Glutamatergic neuron (in vitro differentiated cells): ENCODE data around the gene DNAH2. TPM values are rescaled to one million over a fixed set of nuclear protein-coding genes. Genes with fewer than 3 reads are reported as not detected.

Experiments used
- DNase-seq: peaks from one replicate; pipeline ENCODE4 v3.0.0; 2022
- H3K27ac Mint-ChIP-seq: one replicate; pipeline ENCODE4 v1.8.0; 2020; ENCODE audit warnings: mild to moderate bottlenecking, mixed read lengths, inconsistent platforms; ENCODE audit not compliant: unreplicated experiment
- H3K27me3 Mint-ChIP-seq: one replicate; pipeline ENCODE4 v1.8.0; 2020; ENCODE audit warnings: mild to moderate bottlenecking, moderate library complexity, mixed read lengths, inconsistent platforms; ENCODE audit not compliant: unreplicated experiment
- H3K36me3 Mint-ChIP-seq: one replicate; pipeline ENCODE4 v1.8.0; 2020; ENCODE audit warnings: mild to moderate bottlenecking, mixed read lengths, inconsistent platforms; ENCODE audit not compliant: unreplicated experiment
- H3K4me1 Mint-ChIP-seq: one replicate; pipeline ENCODE4 v1.8.0; 2020; ENCODE audit warnings: mild to moderate bottlenecking, low read depth, mixed read lengths, inconsistent platforms; ENCODE audit not compliant: unreplicated experiment
- H3K4me3 Mint-ChIP-seq: one replicate; pipeline ENCODE4 v1.8.0; 2020; ENCODE audit warnings: mild to moderate bottlenecking, mixed read lengths, inconsistent platforms; ENCODE audit not compliant: unreplicated experiment
- H3K9me3 Mint-ChIP-seq: one replicate; pipeline ENCODE4 v1.8.0; 2020; ENCODE audit warnings: mild to moderate bottlenecking, moderate library complexity, mixed read lengths, inconsistent platforms; ENCODE audit not compliant: unreplicated experiment
- total RNA-seq: library from RNA; stranded (reverse); fragmentation: NEBNext Ultra II Directional; extraction: Animal tissue kit (Norgen Biotek cat#: 25700); gene quantifications from one replicate; pipeline ENCODE4 v1.2.1, GENCODE V29; 2021; ENCODE audit not compliant: unreplicated experiment
- TF ChIP-seq, protein P1 (sequence below): fragments of 200-600 bp; sonication (generic); IDR thresholded peaks from one replicate; pipeline ENCODE4 v1.5.0; 2021; ENCODE audit not compliant: partially characterized antibody, unreplicated experiment

Gene DNAH2
- total RNA-seq, 1 donor from 2014 or later: 0.07 TPM

DNA sequence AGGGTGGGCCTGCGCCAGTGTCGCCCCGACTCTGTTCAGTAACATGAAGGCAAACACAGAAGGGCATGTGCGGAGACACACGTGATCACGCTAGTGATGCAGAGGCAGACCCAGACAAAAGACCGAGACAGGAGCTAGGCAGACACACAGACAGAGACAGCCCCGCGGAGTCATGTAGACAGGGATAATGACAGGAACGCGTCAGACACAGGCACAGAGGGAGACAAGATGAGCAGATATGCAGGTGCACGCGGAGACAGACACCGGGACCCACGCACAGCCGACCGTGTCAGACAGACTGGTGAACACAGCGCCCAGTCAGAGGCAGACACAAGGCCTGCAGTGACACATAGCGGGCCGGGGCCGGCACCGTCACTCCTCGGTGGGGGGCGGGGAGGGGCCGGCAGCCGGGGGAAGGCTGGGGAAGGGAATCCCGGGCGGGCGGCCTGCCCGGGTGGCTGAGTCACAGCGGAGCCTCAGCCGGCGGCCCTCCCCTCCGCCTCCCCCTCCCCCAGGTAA, 123.9 kb downstream of the DNAH2 start:
- peaks cover 35% of the 10 kb centered on the region for H3K4me1 Mint-ChIP-seq
- peaks cover 47% of the 10 kb centered on the region for H3K9me3 Mint-ChIP-seq
- peak overlapping the region; percentile 97 for H3K4me3 Mint-ChIP-seq
- H3K27ac Mint-ChIP-seq: peak overlapping the region; percentile 98
- TF ChIP-seq, protein P1, sequence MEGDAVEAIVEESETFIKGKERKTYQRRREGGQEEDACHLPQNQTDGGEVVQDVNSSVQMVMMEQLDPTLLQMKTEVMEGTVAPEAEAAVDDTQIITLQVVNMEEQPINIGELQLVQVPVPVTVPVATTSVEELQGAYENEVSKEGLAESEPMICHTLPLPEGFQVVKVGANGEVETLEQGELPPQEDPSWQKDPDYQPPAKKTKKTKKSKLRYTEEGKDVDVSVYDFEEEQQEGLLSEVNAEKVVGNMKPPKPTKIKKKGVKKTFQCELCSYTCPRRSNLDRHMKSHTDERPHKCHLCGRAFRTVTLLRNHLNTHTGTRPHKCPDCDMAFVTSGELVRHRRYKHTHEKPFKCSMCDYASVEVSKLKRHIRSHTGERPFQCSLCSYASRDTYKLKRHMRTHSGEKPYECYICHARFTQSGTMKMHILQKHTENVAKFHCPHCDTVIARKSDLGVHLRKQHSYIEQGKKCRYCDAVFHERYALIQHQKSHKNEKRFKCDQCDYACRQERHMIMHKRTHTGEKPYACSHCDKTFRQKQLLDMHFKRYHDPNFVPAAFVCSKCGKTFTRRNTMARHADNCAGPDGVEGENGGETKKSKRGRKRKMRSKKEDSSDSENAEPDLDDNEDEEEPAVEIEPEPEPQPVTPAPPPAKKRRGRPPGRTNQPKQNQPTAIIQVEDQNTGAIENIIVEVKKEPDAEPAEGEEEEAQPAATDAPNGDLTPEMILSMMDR: no peak
- DNase-seq: peak; percentile 58
- H3K27me3 Mint-ChIP-seq: peaks cover 50% of the 10 kb centered on the region
- peaks cover 5% of the 10 kb centered on the region for H3K36me3 Mint-ChIP-seq

DNA sequence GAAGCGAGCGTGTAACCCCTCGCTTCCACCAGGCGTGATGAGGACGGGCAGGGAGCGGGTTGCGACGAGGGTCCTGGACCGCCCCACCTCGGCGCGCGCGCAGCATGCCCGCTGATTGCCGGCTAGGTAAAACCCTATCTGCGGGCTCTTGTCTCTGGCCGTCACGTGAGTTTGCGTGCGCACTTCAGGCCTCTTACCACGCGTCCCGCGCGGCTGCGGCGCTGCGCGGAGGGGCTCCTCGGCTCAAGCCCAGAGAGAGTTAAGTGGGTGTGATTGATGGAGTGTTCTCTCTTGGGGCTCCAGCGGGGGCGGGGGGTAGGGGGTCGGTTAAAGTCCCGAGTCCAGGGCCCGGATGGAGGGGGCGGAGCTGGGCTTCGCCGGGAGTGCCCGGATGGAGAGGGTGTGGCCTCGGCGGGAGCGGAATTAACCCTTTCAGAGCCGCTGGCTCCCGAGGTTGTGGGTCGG, 124.4 kb downstream of the DNAH2 start:
- Mint-ChIP-seq H3K36me3 (peaks cover 5% of the 10 kb centered on the region), H3K4me3 (peak overlapping the region; percentile 99), H3K4me1 (peaks cover 34% of the 10 kb centered on the region), H3K27ac (peak overlapping the region; percentile 98), H3K9me3 (peaks cover 43% of the 10 kb centered on the region), H3K27me3 (peaks cover 45% of the 10 kb centered on the region)
- peak; percentile 99 for DNase-seq
- TF ChIP-seq, protein P1: no peak

DNA sequence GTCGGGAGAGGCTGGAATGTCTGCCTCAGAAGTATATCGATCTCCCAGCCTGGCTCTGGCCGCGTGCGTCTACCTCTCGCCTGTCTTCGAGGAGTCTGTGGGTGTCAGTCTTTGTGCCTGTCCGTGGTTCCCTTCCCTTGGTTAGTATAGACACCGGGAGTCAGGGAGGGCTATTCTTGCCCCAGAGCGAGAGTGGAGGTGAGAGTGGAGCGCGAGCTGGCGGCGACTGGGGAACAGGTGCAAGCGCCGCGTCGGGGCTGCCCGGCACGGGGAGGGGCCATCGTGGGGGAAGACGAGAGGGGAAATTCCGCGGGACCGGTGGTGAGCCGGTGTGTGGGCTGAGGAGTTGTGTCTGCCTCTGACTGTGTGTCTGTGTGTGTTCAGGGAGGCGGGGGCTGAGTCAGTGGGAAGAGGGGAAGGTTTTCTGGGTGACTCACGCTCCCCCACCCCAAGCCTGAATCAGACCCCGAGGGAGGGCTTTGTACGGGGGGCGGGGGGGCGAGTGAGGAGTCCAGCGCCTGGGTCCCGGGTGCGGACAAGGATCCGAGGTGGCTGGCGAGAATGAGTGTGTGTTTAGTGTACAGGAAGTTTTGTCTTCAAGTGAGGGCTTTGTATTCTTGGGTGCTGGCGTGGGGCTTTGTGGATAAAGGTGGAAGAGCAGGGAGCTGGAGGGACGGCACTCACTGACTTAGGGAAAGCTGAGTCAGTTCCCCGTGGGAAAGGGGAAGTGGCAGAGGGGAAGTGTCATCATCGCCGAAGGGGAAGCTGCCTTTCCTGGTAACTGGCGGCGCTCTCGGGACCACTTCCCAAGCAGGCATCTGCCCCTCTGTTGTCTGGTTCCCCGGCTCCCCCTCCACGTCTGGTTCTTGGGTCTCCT, 125.1 kb downstream of the DNAH2 start:
- Mint-ChIP-seq H3K27ac (peak overlapping the region; percentile 98), H3K4me3 (peak overlapping the region; percentile 99), H3K4me1 (peaks cover 32% of the 10 kb centered on the region), H3K27me3 (peaks cover 42% of the 10 kb centered on the region), H3K36me3 (peaks cover 5% of the 10 kb centered on the region), H3K9me3 (peaks cover 41% of the 10 kb centered on the region)
- TF ChIP-seq, protein P1: no peak
- DNase-seq: peak; percentile 46

DNA sequence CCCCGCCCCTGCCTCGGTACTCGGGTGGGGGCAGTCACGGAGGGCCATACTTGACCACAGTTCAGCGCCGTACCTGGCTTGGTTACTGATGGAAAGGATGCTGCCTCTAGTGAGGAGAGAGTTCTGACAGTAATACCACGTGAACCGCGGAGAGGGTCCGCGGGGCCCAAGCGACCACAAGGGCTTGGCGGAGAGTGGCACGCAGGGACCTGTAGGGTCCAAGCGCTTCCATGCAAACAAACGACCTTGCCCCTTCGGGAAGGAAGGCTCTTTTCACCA, 125.7 kb downstream of the DNAH2 start:
- TF ChIP-seq, protein P1: no peak
- H3K27me3 Mint-ChIP-seq: peaks cover 43% of the 10 kb centered on the region
- peaks cover 5% of the 10 kb centered on the region for H3K36me3 Mint-ChIP-seq
- peaks cover 39% of the 10 kb centered on the region for H3K9me3 Mint-ChIP-seq
- no peak for DNase-seq
- H3K4me3 Mint-ChIP-seq: peak overlapping the region; percentile 99
- H3K27ac Mint-ChIP-seq: peak overlapping the region; percentile 98
- H3K4me1 Mint-ChIP-seq: peaks cover 32% of the 10 kb centered on the region

DNA sequence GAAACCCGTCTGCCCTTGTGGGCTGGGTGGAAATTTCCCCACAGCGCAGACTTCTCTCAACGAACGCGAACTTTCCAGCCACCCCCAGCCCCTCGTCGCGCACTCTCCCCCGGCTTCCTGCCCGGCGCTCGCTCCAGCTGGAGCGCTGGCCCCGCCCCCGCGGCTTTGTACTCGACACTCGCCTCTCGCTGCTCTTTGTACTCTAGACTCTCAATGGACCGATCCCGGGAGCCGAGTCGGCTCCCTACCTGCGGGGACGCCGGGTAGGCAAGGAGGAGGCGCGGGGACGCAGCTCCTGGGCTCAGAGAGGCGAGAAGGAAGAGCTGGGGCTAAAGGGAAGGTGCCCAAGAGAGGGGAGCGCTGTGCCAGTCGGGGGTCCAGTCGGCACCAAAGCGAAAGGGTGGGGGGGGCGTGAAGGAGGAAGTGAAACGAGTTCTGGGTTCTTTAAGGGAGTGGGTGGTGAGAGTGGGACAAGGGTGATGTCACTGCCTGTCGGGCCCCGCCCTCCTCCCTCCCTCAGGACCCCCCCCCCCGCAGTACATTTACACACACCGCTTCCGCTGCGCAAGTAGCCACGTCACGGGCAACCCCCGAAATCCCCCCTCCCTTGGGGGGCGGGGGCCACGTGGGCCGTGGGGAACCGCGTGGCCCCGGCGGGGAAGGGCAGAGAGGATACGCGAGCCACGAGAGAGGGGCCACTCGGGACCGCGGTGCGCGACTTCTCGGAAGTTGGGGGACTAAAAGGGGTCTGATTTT, 126.2 kb downstream of the DNAH2 start:
- Mint-ChIP-seq H3K36me3 (peaks cover 5% of the 10 kb centered on the region), H3K27ac (peak overlapping the region; percentile 98), H3K4me3 (peak overlapping the region; percentile 99), H3K9me3 (peaks cover 36% of the 10 kb centered on the region), H3K27me3 (peaks cover 40% of the 10 kb centered on the region), H3K4me1 (peaks cover 30% of the 10 kb centered on the region)
- peak; percentile 77 for DNase-seq
- TF ChIP-seq, protein P1: no peak
